HepG2 (cell line): ENCODE data around the gene MC3R. TPM values are rescaled to one million over a fixed set of nuclear protein-coding genes. Genes with fewer than 3 reads are reported as not detected.

Source experiments
- ARID2 ChIP-seq: sonication (generic); formaldehyde crosslinking; IDR thresholded peaks from 2 replicates; pipeline ENCODE4 v1.8.1; 2022; ENCODE audit warnings: mild to moderate bottlenecking, missing genetic modification reagents, borderline replicate concordance
- CENPT ChIP-seq: sonication (generic); formaldehyde crosslinking; IDR thresholded peaks from 2 replicates; pipeline ENCODE4 v1.8.0; 2022; ENCODE audit warnings: low read depth, mild to moderate bottlenecking, moderate library complexity, missing genetic modification reagents
- DDIT3 ChIP-seq: sonication (generic); formaldehyde crosslinking; IDR thresholded peaks from 2 replicates; pipeline ENCODE4 v1.4.0; 2020; ENCODE audit warnings: mild to moderate bottlenecking, missing genetic modification reagents
- ELF4 ChIP-seq: sonication (generic); formaldehyde crosslinking; IDR thresholded peaks from 2 replicates; pipeline ENCODE4 v1.5.0; 2020; ENCODE audit warnings: missing genetic modification reagents, mild to moderate bottlenecking, moderate library complexity, borderline replicate concordance
- FUBP1 ChIP-seq: sonication (generic); formaldehyde crosslinking; IDR thresholded peaks from 2 replicates; pipeline ENCODE4 v1.5.1; 2020; ENCODE audit warnings: missing genetic modification reagents, mild to moderate bottlenecking, borderline replicate concordance
- GABPA ChIP-seq, 2 experiments: IDR thresholded peaks; 2 replicates each; pipeline ENCODE4 v1.6.1; 2011 to 2016; ENCODE audit warnings: low read depth in 2 of 2, low read length in 1 of 2, missing biosample characterization in 1 of 2, missing genetic modification characterization in 1 of 2
- RBFOX2 ChIP-seq: fragments of 200-400 bp; formaldehyde crosslinking; IDR thresholded peaks from 2 replicates; pipeline ENCODE4 v1.6.1; 2017; ENCODE audit warnings: low read depth, mild to moderate bottlenecking, low read length
- RFXANK ChIP-seq: IDR thresholded peaks from 2 replicates; pipeline ENCODE4 v1.6.1; 2016
- SCMH1 ChIP-seq: sonication (generic); formaldehyde crosslinking; IDR thresholded peaks from 2 replicates; pipeline ENCODE4 v1.9.0; 2021; ENCODE audit warnings: missing genetic modification reagents, mild to moderate bottlenecking, borderline replicate concordance
- SP5 ChIP-seq: IDR thresholded peaks from 2 replicates; pipeline ENCODE4 v1.6.1; 2016; ENCODE audit warnings: low read depth, borderline replicate concordance
- THYN1 ChIP-seq: sonication (generic); formaldehyde crosslinking; IDR thresholded peaks from 2 replicates; pipeline ENCODE4 v1.8.1; 2023; ENCODE audit warnings: low read depth, mild to moderate bottlenecking, moderate library complexity, missing genetic modification reagents, borderline replicate concordance
- ZBTB20 ChIP-seq: sonication (generic); formaldehyde crosslinking; IDR thresholded peaks from 2 replicates; pipeline ENCODE4 v1.8.1; 2023; ENCODE audit warnings: missing genetic modification reagents, low read depth, mild to moderate bottlenecking, borderline replicate concordance
- ZBTB21 ChIP-seq: sonication (generic); formaldehyde crosslinking; IDR thresholded peaks from 2 replicates; pipeline ENCODE4 v1.4.0; 2020; ENCODE audit warnings: missing genetic modification reagents
- ZNF20 ChIP-seq: sonication (generic); formaldehyde crosslinking; IDR thresholded peaks from 2 replicates; pipeline ENCODE4 v1.4.0; 2020; ENCODE audit warnings: mild to moderate bottlenecking, moderate library complexity, missing genetic modification reagents
- ZNF431 ChIP-seq: sonication (generic); formaldehyde crosslinking; IDR thresholded peaks from 2 replicates; pipeline ENCODE4 v1.9.0; 2022; ENCODE audit warnings: missing genetic modification reagents, low read depth, mild to moderate bottlenecking, borderline replicate concordance
- ZNF543 ChIP-seq: sonication (generic); formaldehyde crosslinking; IDR thresholded peaks from 2 replicates; pipeline ENCODE4 v1.4.0; 2020; ENCODE audit warnings: mild to moderate bottlenecking, missing genetic modification reagents
- ZNF784 ChIP-seq: sonication (generic); formaldehyde crosslinking; IDR thresholded peaks from 2 replicates; pipeline ENCODE4 v1.5.1; 2020; ENCODE audit warnings: missing genetic modification reagents, mild to moderate bottlenecking, borderline replicate concordance
- ZNF83 ChIP-seq: sonication (generic); formaldehyde crosslinking; IDR thresholded peaks from 2 replicates; pipeline ENCODE4 v1.4.0; 2020; ENCODE audit warnings: missing genetic modification reagents, mild to moderate bottlenecking, borderline replicate concordance
- polyA plus RNA-seq, 8 experiments: library from polyadenylated mRNA; depleted of rRNA in 3 of 8; stranded (reverse) in 7 of 8; unstranded in 1 of 8; fragments of >200 nt; fragmentation: Illumina TruSeq in 4 of 8; extraction: Trizol in 4 of 8; gene quantifications; 2 replicates each; pipeline versions ENCODE4 v1.2.1 to v1.2.3, GENCODE V29; 2011 to 2016; ENCODE audit warnings: low read depth in 4 of 8, missing spikeins in 1 of 8, mixed read lengths in 1 of 8; ENCODE audit not compliant: insufficient read depth in 1 of 8
- total RNA-seq, 5 experiments: library from RNA; depleted of rRNA; stranded (reverse); fragments of >200 nt; fragmentation: Illumina TruSeq; extraction: Trizol; gene quantifications; 2 replicates each; pipeline ENCODE4 v1.2.3, GENCODE V29; 2016; ENCODE audit warnings: low read depth in 1 of 5
- TF ChIP-seq, protein P1 (sequence below): sonication (generic); formaldehyde crosslinking; IDR thresholded peaks from 2 replicates; pipeline ENCODE4 v1.5.0; 2020; ENCODE audit warnings: missing genetic modification reagents
- TF ChIP-seq, protein P2 (sequence below): IDR thresholded peaks from 2 replicates; pipeline ENCODE4 v1.6.1; 2018; ENCODE audit warnings: missing genetic modification reagents
- TF ChIP-seq, protein P3 (sequence below): IDR thresholded peaks from 2 replicates; pipeline ENCODE4 v1.6.1; 2016; ENCODE audit warnings: control low read depth

Gene MC3R
- total and polyA plus RNA-seq, 2 of the 13 experiments (the other 11 are each of a cell fraction or from before 2014, with no cell fraction given): not detected

- TF ChIP-seq, protein P1, sequence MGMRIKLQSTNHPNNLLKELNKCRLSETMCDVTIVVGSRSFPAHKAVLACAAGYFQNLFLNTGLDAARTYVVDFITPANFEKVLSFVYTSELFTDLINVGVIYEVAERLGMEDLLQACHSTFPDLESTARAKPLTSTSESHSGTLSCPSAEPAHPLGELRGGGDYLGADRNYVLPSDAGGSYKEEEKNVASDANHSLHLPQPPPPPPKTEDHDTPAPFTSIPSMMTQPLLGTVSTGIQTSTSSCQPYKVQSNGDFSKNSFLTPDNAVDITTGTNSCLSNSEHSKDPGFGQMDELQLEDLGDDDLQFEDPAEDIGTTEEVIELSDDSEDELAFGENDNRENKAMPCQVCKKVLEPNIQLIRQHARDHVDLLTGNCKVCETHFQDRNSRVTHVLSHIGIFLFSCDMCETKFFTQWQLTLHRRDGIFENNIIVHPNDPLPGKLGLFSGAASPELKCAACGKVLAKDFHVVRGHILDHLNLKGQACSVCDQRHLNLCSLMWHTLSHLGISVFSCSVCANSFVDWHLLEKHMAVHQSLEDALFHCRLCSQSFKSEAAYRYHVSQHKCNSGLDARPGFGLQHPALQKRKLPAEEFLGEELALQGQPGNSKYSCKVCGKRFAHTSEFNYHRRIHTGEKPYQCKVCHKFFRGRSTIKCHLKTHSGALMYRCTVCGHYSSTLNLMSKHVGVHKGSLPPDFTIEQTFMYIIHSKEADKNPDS: no peak
- TF ChIP-seq ARID2 (CRISPR knock-in tag) (no peak), SP5 (CRISPR knock-in tag) (no peak), GABPA (IDR thresholded peaks at IDR 0.05; ENCODE audit: low read depth, low read length) (no peak), GABPA (CRISPR knock-in tag; IDR thresholded peaks at IDR 0.05; ENCODE audit: low read depth) (no peak), RFXANK (CRISPR knock-in tag) (no peak), ZBTB21 (no peak), ZNF431 (CRISPR knock-in tag) (no peak), ZNF83 (CRISPR knock-in tag) (no peak), RBFOX2 (no peak), ZNF784 (CRISPR knock-in tag) (no peak), ZNF543 (CRISPR knock-in tag) (no peak), ZBTB20 (CRISPR knock-in tag) (no peak), THYN1 (CRISPR knock-in tag) (no peak), SCMH1 (CRISPR knock-in tag) (no peak), CENPT (CRISPR knock-in tag) (no peak), FUBP1 (CRISPR knock-in tag) (no peak), ELF4 (CRISPR knock-in tag) (no peak), ZNF20 (CRISPR knock-in tag) (no peak), DDIT3 (CRISPR knock-in tag) (no peak)
- TF ChIP-seq, protein P2, sequence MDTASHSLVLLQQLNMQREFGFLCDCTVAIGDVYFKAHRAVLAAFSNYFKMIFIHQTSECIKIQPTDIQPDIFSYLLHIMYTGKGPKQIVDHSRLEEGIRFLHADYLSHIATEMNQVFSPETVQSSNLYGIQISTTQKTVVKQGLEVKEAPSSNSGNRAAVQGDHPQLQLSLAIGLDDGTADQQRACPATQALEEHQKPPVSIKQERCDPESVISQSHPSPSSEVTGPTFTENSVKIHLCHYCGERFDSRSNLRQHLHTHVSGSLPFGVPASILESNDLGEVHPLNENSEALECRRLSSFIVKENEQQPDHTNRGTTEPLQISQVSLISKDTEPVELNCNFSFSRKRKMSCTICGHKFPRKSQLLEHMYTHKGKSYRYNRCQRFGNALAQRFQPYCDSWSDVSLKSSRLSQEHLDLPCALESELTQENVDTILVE (CRISPR knock-in tag): no peak
- TF ChIP-seq, protein P3, sequence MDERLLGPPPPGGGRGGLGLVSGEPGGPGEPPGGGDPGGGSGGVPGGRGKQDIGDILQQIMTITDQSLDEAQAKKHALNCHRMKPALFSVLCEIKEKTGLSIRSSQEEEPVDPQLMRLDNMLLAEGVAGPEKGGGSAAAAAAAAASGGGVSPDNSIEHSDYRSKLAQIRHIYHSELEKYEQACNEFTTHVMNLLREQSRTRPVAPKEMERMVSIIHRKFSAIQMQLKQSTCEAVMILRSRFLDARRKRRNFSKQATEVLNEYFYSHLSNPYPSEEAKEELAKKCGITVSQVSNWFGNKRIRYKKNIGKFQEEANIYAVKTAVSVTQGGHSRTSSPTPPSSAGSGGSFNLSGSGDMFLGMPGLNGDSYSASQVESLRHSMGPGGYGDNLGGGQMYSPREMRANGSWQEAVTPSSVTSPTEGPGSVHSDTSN: no peak
Observed at GRCh38 chr20:56249244-56249955, 868 bp downstream of the MC3R start (continued).
